Stimulated activated CD8-positive, alpha-beta memory T cell treated with anti-CD3 and anti-CD28 coated beads, Interleukin-7, amount 100 ng/mL, for 48 hours (primary cell): ENCODE results near the gene TRAPPC8.
"Not testable (repeated sequence)": the region's sequence is repeated elsewhere in the genome, so short reads cannot be mapped to it uniquely, and the experiment has no call there.

Experiments used
- DNase-seq, 2 donors: peaks; one replicate each; pipeline ENCODE4 v3.0.0-alpha.2; 2020; ENCODE audit warnings: low read depth in 1 of 2; ENCODE audit errors: extremely low read depth in 1 of 2

Gene TRAPPC8

GRCh38 chr18:31860488-31860887 is 82.4 kb downstream of the TRAPPC8 start:
- DNase-seq, result no peak

GRCh38 chr18:31857526-31858106 is 85.3 kb downstream of the TRAPPC8 start:
- no peak for DNase-seq

GRCh38 chr18:31850844-31851243 is 92.1 kb downstream of the TRAPPC8 start:
- DNase-seq, result no peak

GRCh38 chr18:31840499-31840898 is 102.4 kb downstream of the TRAPPC8 start:
- no peak for DNase-seq

GRCh38 chr18:31837879-31838278 is 105.0 kb downstream of the TRAPPC8 start:
- no peak for DNase-seq

GRCh38 chr18:31835528-31836133 is 107.3 kb downstream of the TRAPPC8 start:
- DNase-seq, result no peak

GRCh38 chr18:31831903-31832302 is 111.0 kb downstream of the TRAPPC8 start:
- no peak for DNase-seq

GRCh38 chr18:31830686-31831085 is 112.2 kb downstream of the TRAPPC8 start:
- DNase-seq, result no peak

- DNase-seq, result no peak
Observed at GRCh38 chr18:31828613-31829012, 114.3 kb downstream of the TRAPPC8 start.

- not testable (repeated sequence) for DNase-seq
Observed at GRCh38 chr18:31826673-31827325, 116.1 kb downstream of the TRAPPC8 start.

- DNase-seq, result no peak
Observed at GRCh38 chr18:31825772-31826171, 117.2 kb downstream of the TRAPPC8 start.

GRCh38 chr18:31821545-31822171 is 121.3 kb downstream of the TRAPPC8 start:
- no peak for DNase-seq

- DNase-seq, result no peak
Observed at GRCh38 chr18:31819925-31820229, 123.1 kb downstream of the TRAPPC8 start.

GRCh38 chr18:31819106-31819924 is 123.6 kb downstream of the TRAPPC8 start:
- no peak for DNase-seq

GRCh38 chr18:31814132-31814531 is 128.8 kb downstream of the TRAPPC8 start:
- DNase-seq, result no peak

GRCh38 chr18:31810336-31811130 is 132.4 kb downstream of the TRAPPC8 start:
- not testable (repeated sequence) for DNase-seq

- not testable (repeated sequence) for DNase-seq
Observed at GRCh38 chr18:31809049-31809448, 133.9 kb downstream of the TRAPPC8 start.

GRCh38 chr18:31801078-31801477 is 141.8 kb downstream of the TRAPPC8 start:
- no peak for DNase-seq

- DNase-seq, result not testable (repeated sequence)
Observed at GRCh38 chr18:31799257-31799656, 143.7 kb downstream of the TRAPPC8 start.

GRCh38 chr18:31798399-31798798 is 144.5 kb downstream of the TRAPPC8 start:
- no peak for DNase-seq
